ENCODE data around the gene SCT. TPM values are rescaled to one million over a fixed set of nuclear protein-coding genes. Genes with fewer than 3 reads are reported as not detected.

The SCT gene
- total RNA-seq, 1 experiment from 2014 or later, result not detected

GRCh38 chr11:659532-660085 is 32.6 kb upstream of the SCT start:
- Mint-ChIP-seq H3K4me3 (ENCODE audit: unreplicated experiment) (no peak overlapping the region), H3K4me1 (ENCODE audit: insufficient read depth, unreplicated experiment) (no peaks in the 10 kb centered on the region), H3K9me3 (ENCODE audit: unreplicated experiment) (no peaks in the 10 kb centered on the region), H3K27me3 (ENCODE audit: insufficient read depth, unreplicated experiment) (no peaks in the 10 kb centered on the region), H3K36me3 (ENCODE audit: insufficient read depth, unreplicated experiment) (peaks cover 57% of the 10 kb centered on the region), H3K27ac (ENCODE audit: low read depth, unreplicated experiment) (no peak overlapping the region)
- ChIA-PET POLR2A (interaction anchor here (0.9 kb wide), 1 partner anchor 8 kb away, joined by 3 read pairs; no protein-coding TSS in a partner anchor), CTCF (interaction anchor here (0.5 kb wide), 1 partner anchor 81 kb away, joined by 3 read pairs; no protein-coding TSS in a partner anchor)
- no TSS peak for BruUV-seq (replicated peaks)
- intact Hi-C loops (cut with micrococcal nuclease), result no loop called here
- DNase-seq (ENCODE audit: unreplicated experiment), result no peak
- no peak for TF ChIP-seq CTCF (IDR thresholded peaks at IDR 0.05; ENCODE audit: unreplicated experiment)

DNA sequence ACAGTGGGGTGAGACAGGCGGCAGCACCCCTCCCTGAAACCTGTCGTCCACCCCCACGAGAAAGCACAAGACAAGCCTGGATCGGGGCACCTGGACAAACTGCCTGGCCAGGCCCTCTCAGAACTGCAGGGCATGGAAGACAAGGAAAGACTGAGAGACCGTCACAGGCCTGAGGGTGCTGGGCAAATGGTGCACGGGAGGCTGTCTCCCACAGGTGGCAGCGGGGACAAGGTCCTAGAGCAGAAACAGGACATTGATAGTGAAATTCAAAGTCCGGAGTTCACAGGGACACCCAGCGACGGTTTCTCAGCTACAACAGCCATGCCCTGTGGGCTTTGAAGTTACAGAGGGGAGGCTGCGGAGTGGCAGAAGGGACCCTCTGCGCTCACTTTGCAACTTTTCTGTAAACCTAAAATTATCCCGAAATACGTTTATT is 30.7 kb upstream of the SCT start:
- no peak for TF ChIP-seq CTCF (IDR thresholded peaks at IDR 0.05; ENCODE audit: unreplicated experiment)
- intact Hi-C loops (cut with micrococcal nuclease), result no loop called here

GRCh38 chr11:656866-657265 is 29.9 kb upstream of the SCT start:
- H3K9me3 Mint-ChIP-seq (ENCODE audit: unreplicated experiment), result no peaks in the 10 kb centered on the region
- POLR2A ChIA-PET, result interaction anchor here (0.7 kb wide), 1 partner anchor 218 kb away, joined by 3 read pairs; no protein-coding TSS in a partner anchor
- no peak for TF ChIP-seq CTCF (IDR thresholded peaks at IDR 0.05; ENCODE audit: unreplicated experiment)
- no peaks in the 10 kb centered on the region for H3K27me3 Mint-ChIP-seq (ENCODE audit: insufficient read depth, unreplicated experiment)
- H3K4me1 Mint-ChIP-seq (ENCODE audit: insufficient read depth, unreplicated experiment), result no peaks in the 10 kb centered on the region
- intact Hi-C loops (cut with micrococcal nuclease), result no loop called here
- no peak overlapping the region for H3K4me3 Mint-ChIP-seq (ENCODE audit: unreplicated experiment)
- no peak for DNase-seq (ENCODE audit: unreplicated experiment)
- BruUV-seq (replicated peaks), result no TSS peak
- CTCF ChIA-PET, result no interaction called here
- H3K36me3 Mint-ChIP-seq (ENCODE audit: insufficient read depth, unreplicated experiment), result peaks cover 70% of the 10 kb centered on the region
- H3K27ac Mint-ChIP-seq (ENCODE audit: low read depth, unreplicated experiment), result no peak overlapping the region

More for the DNA sequence above, 30.7 kb upstream of the SCT start:
- peaks cover 70% of the 10 kb centered on the region for H3K36me3 Mint-ChIP-seq (ENCODE audit: insufficient read depth, unreplicated experiment)
- H3K27ac Mint-ChIP-seq (ENCODE audit: low read depth, unreplicated experiment), result no peak overlapping the region
- H3K4me3 Mint-ChIP-seq (ENCODE audit: unreplicated experiment), result no peak overlapping the region
- H3K27me3 Mint-ChIP-seq (ENCODE audit: insufficient read depth, unreplicated experiment), result no peaks in the 10 kb centered on the region
- H3K9me3 Mint-ChIP-seq (ENCODE audit: unreplicated experiment), result no peaks in the 10 kb centered on the region
- ChIA-PET POLR2A (interaction anchor here (0.7 kb wide), 1 partner anchor 170 kb away, joined by 3 read pairs; no protein-coding TSS in a partner anchor), CTCF (interaction anchor here (0.6 kb wide), 1 partner anchor 105 kb away, joined by 3 read pairs; no protein-coding TSS in a partner anchor)
- H3K4me1 Mint-ChIP-seq (ENCODE audit: insufficient read depth, unreplicated experiment), result no peaks in the 10 kb centered on the region
- BruUV-seq (replicated peaks), result no TSS peak
- DNase-seq (ENCODE audit: unreplicated experiment), result no peak

GRCh38 chr11:656426-656825 is 29.4 kb upstream of the SCT start:
- BruUV-seq (replicated peaks), result no TSS peak

More at GRCh38 chr11:656426-656825, 29.4 kb upstream of the SCT start:
- POLR2A ChIA-PET, result no interaction called here
- no peak overlapping the region for H3K4me3 Mint-ChIP-seq (ENCODE audit: unreplicated experiment)
- H3K36me3 Mint-ChIP-seq (ENCODE audit: insufficient read depth, unreplicated experiment), result peaks cover 72% of the 10 kb centered on the region
- CTCF ChIA-PET, result no interaction called here
- no peaks in the 10 kb centered on the region for H3K9me3 Mint-ChIP-seq (ENCODE audit: unreplicated experiment)
- intact Hi-C loops (cut with micrococcal nuclease), result no loop called here
- DNase-seq (ENCODE audit: unreplicated experiment), result no peak
- no peak overlapping the region for H3K27ac Mint-ChIP-seq (ENCODE audit: low read depth, unreplicated experiment)
- H3K4me1 Mint-ChIP-seq (ENCODE audit: insufficient read depth, unreplicated experiment), result no peaks in the 10 kb centered on the region
- no peaks in the 10 kb centered on the region for H3K27me3 Mint-ChIP-seq (ENCODE audit: insufficient read depth, unreplicated experiment)
- no peak for TF ChIP-seq CTCF (IDR thresholded peaks at IDR 0.05; ENCODE audit: unreplicated experiment)
